Nephron (organoid): ENCODE data around the gene INMT.

Source experiments
- H3K27ac Mint-ChIP-seq, 3 experiments: 2 replicates each; pipeline ENCODE4 v1.8.0; 2020; ENCODE audit warnings: mixed read lengths in 3 of 3, mild to moderate bottlenecking in 2 of 3, moderate library complexity in 1 of 3
- H3K27me3 Mint-ChIP-seq: 2 replicates; pipeline ENCODE4 v1.8.0; 2021; ENCODE audit warnings: low read depth, mild to moderate bottlenecking, moderate library complexity, mixed read lengths
- H3K36me3 Mint-ChIP-seq: 2 replicates; pipeline ENCODE4 v1.8.0; 2020; ENCODE audit warnings: low read depth, mixed read lengths
- H3K4me1 Mint-ChIP-seq: 2 replicates; pipeline ENCODE4 v1.8.0; 2020; ENCODE audit warnings: mixed read lengths
- H3K4me3 Mint-ChIP-seq, 3 experiments: 2 replicates each; pipeline ENCODE4 v1.8.0; 2020; ENCODE audit warnings: mild to moderate bottlenecking in 3 of 3, mixed read lengths in 3 of 3, moderate library complexity in 2 of 3
- H3K9me3 Mint-ChIP-seq: 2 replicates; pipeline ENCODE4 v1.8.0; 2020; ENCODE audit warnings: mixed read lengths
- TF ChIP-seq, protein P1 (sequence below), 3 experiments: fragments of 200-600 bp; sonication (generic); IDR thresholded peaks; one replicate each; pipeline ENCODE4 v1.5.0; 2021; ENCODE audit warnings: antibody characterized with exemption in 3 of 3; ENCODE audit not compliant: unreplicated experiment in 3 of 3

INMT gene

DNA sequence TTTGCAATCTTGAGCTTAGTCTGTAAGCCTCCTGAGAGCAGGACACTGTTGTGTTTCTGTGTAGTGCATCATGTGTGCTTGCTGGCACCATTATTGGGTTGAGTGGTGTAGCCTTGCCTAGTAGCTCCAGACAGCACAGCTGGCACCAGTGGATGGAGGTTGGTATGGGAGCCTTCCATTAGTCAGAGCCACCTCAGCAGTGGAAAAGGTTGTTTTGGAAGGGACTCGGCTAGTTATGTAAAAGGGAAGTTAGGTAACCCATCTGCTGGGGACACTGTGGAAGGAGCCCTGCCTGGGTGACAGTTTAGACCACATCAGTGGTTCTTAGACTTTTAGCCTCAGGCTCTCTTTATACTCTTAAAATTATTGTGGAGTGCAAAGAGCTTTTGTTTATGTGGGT, 35.6 kb downstream of the INMT start:
- H3K27me3 Mint-ChIP-seq, result no peaks in the 10 kb centered on the region
- TF ChIP-seq, protein P1, sequence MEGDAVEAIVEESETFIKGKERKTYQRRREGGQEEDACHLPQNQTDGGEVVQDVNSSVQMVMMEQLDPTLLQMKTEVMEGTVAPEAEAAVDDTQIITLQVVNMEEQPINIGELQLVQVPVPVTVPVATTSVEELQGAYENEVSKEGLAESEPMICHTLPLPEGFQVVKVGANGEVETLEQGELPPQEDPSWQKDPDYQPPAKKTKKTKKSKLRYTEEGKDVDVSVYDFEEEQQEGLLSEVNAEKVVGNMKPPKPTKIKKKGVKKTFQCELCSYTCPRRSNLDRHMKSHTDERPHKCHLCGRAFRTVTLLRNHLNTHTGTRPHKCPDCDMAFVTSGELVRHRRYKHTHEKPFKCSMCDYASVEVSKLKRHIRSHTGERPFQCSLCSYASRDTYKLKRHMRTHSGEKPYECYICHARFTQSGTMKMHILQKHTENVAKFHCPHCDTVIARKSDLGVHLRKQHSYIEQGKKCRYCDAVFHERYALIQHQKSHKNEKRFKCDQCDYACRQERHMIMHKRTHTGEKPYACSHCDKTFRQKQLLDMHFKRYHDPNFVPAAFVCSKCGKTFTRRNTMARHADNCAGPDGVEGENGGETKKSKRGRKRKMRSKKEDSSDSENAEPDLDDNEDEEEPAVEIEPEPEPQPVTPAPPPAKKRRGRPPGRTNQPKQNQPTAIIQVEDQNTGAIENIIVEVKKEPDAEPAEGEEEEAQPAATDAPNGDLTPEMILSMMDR (IDR thresholded peaks at IDR 0.05; ENCODE audit: unreplicated experiment in 3 of 3), result no peak
- H3K9me3 Mint-ChIP-seq, result no peaks in the 10 kb centered on the region
- no peaks in the 10 kb centered on the region for H3K4me1 Mint-ChIP-seq
- no peak overlapping the region for H3K4me3 Mint-ChIP-seq
- no peak overlapping the region for H3K27ac Mint-ChIP-seq
- peaks cover 49% of the 10 kb centered on the region for H3K36me3 Mint-ChIP-seq

DNA sequence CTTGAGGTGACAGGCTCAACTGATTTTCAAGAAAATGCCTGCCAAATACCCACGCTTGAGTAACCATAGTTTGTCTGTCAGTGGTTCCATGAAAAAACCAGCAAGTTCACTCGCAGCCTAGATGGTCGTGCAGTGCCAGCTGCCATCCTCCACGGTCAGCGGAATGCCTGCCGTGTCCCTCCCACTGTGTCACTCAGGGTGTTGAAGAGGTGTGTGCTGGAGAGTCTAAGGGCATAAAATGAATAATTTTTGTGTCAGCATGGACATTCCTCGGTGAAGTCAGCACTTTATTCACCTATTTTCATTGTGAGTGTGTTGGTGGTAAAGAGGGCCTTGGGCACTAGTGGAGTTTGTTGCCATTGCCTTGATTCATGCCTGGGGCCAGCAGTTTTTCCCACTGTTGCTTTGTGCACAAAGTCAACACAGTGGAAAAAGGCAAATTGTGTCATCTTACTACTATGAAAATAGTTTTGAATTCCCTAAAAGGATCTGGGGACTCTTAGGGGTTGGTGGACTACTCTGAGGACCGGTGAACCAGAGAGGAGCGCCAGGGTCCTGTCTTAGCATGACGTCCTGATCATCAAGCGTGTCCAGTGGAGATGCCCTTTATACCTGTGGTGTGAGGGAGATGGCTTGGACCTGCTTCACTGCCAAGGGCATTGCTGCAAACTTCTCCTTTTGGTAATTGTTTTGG, 36.9 kb downstream of the INMT start:
- Mint-ChIP-seq H3K27me3 (no peaks in the 10 kb centered on the region), H3K36me3 (peaks cover 39% of the 10 kb centered on the region), H3K9me3 (no peaks in the 10 kb centered on the region), H3K4me3 (no peak overlapping the region), H3K4me1 (no peaks in the 10 kb centered on the region), H3K27ac (no peak overlapping the region)
- TF ChIP-seq, protein P1 (IDR thresholded peaks at IDR 0.05; ENCODE audit: unreplicated experiment in 3 of 3), result no peak

DNA sequence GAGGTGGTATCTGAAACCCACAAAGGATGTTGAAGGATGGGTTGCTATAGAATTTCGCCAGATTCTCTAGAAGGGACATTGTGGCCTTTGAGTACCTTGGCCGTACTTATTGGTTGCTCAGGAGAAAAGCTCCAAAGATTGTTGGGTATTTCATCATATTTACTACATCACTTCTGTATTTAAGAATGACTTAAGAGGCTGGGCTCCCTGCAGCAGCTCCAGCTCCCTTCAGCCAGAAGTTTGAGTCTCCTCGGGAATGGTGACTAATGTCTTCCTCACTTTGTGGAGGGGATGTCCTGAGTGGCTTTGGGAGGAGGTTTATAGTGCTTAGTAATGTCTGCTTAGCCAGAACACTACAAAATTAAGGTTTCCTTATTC, 37.4 kb downstream of the INMT start:
- TF ChIP-seq, protein P1 (IDR thresholded peaks at IDR 0.05; ENCODE audit: unreplicated experiment in 3 of 3), result no peak
- Mint-ChIP-seq H3K27me3 (peaks cover 2% of the 10 kb centered on the region), H3K4me3 (no peak overlapping the region), H3K36me3 (peaks cover 34% of the 10 kb centered on the region), H3K27ac (no peak overlapping the region), H3K4me1 (no peaks in the 10 kb centered on the region), H3K9me3 (no peaks in the 10 kb centered on the region)

DNA sequence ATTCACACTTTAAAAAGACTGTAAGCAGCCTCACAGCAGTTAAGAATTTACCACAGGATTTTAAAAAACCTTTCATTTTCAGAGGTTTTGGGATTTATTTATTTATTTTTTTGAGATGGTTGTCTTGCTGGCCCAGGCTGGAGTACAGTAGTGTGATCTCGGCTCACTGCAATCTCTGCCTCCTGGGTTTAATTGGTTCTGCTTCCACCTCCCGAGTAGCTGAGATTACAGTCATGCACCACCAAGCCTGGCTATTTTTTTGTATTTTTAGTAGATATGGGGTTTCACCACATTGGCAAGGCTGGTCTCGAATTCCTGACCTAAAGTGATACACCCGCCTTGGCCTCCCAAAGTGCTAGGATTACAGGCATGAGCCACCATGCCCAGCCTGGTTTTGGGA, 38.4 kb downstream of the INMT start:
- Mint-ChIP-seq H3K27ac (no peak overlapping the region), H3K4me1 (peaks cover under 1% of the 10 kb centered on the region), H3K36me3 (peaks cover 24% of the 10 kb centered on the region), H3K4me3 (no peak overlapping the region), H3K9me3 (no peaks in the 10 kb centered on the region), H3K27me3 (peaks cover 3% of the 10 kb centered on the region)
- TF ChIP-seq, protein P1 (IDR thresholded peaks at IDR 0.05; ENCODE audit: unreplicated experiment in 3 of 3), result no peak

DNA sequence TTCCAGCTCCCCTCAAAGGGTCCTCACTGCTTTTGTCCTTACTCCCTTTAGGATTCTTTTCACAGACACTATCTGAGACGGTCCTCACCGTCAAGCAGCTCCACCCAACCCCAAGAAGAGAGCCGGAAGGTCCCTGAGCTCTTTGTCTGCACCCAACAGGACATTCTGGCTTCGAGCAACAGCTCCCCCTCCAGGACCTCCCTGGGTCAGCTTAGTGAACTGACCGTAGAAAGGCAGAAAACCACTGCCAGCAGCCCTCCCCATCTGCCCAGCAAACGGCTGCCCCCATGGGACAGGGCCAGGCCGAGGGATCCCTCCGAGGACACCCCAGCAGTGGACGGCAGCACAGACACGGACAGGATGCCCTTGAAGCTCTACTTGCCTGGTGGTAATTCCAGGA, 39.2 kb downstream of the INMT start:
- TF ChIP-seq, protein P1 (IDR thresholded peaks at IDR 0.05; ENCODE audit: unreplicated experiment in 3 of 3), result no peak
- H3K4me1 Mint-ChIP-seq, result peaks cover 8% of the 10 kb centered on the region
- no peaks in the 10 kb centered on the region for H3K9me3 Mint-ChIP-seq
- H3K27me3 Mint-ChIP-seq, result peaks cover 3% of the 10 kb centered on the region
- no peak overlapping the region for H3K4me3 Mint-ChIP-seq
- peaks cover 20% of the 10 kb centered on the region for H3K36me3 Mint-ChIP-seq
- H3K27ac Mint-ChIP-seq, result no peak overlapping the region
